Nephron (organoid): Measurements from ENCODE around the gene SUMO3.
"Not testable (repeated sequence)": the region's sequence is repeated elsewhere in the genome, so short reads cannot be mapped to it uniquely, and the experiment has no call there.

ENCODE experiments used
- H3K27ac Mint-ChIP-seq, 3 experiments: 2 replicates each; pipeline ENCODE4 v1.8.0; 2020; ENCODE audit warnings: mixed read lengths in 3 of 3, mild to moderate bottlenecking in 2 of 3, moderate library complexity in 1 of 3
- H3K27me3 Mint-ChIP-seq: 2 replicates; pipeline ENCODE4 v1.8.0; 2021; ENCODE audit warnings: low read depth, mild to moderate bottlenecking, moderate library complexity, mixed read lengths
- H3K36me3 Mint-ChIP-seq: 2 replicates; pipeline ENCODE4 v1.8.0; 2020; ENCODE audit warnings: low read depth, mixed read lengths
- H3K4me1 Mint-ChIP-seq: 2 replicates; pipeline ENCODE4 v1.8.0; 2020; ENCODE audit warnings: mixed read lengths
- H3K4me3 Mint-ChIP-seq, 3 experiments: 2 replicates each; pipeline ENCODE4 v1.8.0; 2020; ENCODE audit warnings: mild to moderate bottlenecking in 3 of 3, mixed read lengths in 3 of 3, moderate library complexity in 2 of 3
- H3K9me3 Mint-ChIP-seq: 2 replicates; pipeline ENCODE4 v1.8.0; 2020; ENCODE audit warnings: mixed read lengths
- TF ChIP-seq, protein P1 (sequence below), 3 experiments: fragments of 200-600 bp; sonication (generic); IDR thresholded peaks; one replicate each; pipeline ENCODE4 v1.5.0; 2021; ENCODE audit warnings: antibody characterized with exemption in 3 of 3; ENCODE audit not compliant: unreplicated experiment in 3 of 3

The SUMO3 gene

DNA sequence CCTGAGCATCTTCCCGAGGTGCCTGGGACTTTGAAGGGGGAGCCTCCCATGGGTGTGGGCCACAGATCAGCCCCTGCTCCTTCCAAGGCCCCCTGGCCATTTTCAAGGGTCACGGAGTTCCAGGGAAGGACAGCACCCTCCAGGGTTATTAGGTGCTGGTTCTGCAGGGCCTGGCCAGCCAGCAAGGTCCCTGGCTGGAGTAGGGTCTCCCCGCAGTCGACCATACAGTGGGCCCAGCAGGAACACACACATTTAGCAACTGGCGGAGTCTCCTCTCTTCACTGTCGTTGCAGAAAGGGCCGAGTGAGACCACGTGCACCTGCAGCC lies 17.7 kb upstream of the SUMO3 start:
- H3K36me3 Mint-ChIP-seq, result no peaks in the 10 kb centered on the region
- H3K4me3 Mint-ChIP-seq, result no peak overlapping the region
- H3K27me3 Mint-ChIP-seq, result peaks cover 12% of the 10 kb centered on the region
- H3K4me1 Mint-ChIP-seq, result no peaks in the 10 kb centered on the region
- H3K27ac Mint-ChIP-seq, result no peak overlapping the region
- no peaks in the 10 kb centered on the region for H3K9me3 Mint-ChIP-seq
- TF ChIP-seq, protein P1, sequence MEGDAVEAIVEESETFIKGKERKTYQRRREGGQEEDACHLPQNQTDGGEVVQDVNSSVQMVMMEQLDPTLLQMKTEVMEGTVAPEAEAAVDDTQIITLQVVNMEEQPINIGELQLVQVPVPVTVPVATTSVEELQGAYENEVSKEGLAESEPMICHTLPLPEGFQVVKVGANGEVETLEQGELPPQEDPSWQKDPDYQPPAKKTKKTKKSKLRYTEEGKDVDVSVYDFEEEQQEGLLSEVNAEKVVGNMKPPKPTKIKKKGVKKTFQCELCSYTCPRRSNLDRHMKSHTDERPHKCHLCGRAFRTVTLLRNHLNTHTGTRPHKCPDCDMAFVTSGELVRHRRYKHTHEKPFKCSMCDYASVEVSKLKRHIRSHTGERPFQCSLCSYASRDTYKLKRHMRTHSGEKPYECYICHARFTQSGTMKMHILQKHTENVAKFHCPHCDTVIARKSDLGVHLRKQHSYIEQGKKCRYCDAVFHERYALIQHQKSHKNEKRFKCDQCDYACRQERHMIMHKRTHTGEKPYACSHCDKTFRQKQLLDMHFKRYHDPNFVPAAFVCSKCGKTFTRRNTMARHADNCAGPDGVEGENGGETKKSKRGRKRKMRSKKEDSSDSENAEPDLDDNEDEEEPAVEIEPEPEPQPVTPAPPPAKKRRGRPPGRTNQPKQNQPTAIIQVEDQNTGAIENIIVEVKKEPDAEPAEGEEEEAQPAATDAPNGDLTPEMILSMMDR (IDR thresholded peaks at IDR 0.05; ENCODE audit: unreplicated experiment in 3 of 3), result no peak

DNA sequence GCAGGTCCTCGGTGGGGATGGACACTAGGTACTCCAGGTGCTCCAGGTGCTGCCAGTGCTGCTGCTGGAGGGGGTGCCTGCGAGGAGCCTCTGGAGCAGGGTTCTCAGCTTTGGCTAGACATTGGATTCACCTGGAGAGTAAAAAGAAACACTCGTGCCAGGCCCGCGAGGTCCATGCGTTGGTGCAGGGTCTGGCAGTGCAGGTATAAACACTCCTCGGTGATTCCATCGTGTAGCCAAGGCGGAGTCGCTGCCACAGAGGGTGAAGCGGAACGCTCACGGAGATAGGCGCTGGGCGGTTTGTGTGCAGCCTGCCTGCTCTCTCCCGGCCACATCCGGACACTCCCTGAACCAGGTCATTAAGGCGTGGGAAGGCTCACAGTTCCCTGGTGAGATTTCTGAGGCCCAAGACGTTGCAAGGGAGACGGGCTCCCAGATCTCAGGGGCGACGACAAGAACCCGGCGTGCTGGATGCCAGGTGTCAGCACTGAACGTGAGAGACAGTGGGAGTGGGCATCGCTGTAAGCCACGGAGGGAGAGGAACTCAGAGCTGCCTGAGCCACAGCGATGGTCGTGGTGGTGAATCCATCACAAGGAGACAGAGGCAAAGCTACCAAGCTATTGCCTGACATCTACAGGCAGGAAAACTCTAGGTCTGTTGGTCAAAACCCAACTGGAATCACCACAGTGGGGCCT lies 17.2 kb upstream of the SUMO3 start:
- H3K4me1 Mint-ChIP-seq, result no peaks in the 10 kb centered on the region
- no peaks in the 10 kb centered on the region for H3K9me3 Mint-ChIP-seq
- TF ChIP-seq, protein P1 (IDR thresholded peaks at IDR 0.05; ENCODE audit: unreplicated experiment in 3 of 3), result no peak
- H3K27me3 Mint-ChIP-seq, result peaks cover 11% of the 10 kb centered on the region
- H3K27ac Mint-ChIP-seq, result no peak overlapping the region
- no peak overlapping the region for H3K4me3 Mint-ChIP-seq
- no peaks in the 10 kb centered on the region for H3K36me3 Mint-ChIP-seq

DNA sequence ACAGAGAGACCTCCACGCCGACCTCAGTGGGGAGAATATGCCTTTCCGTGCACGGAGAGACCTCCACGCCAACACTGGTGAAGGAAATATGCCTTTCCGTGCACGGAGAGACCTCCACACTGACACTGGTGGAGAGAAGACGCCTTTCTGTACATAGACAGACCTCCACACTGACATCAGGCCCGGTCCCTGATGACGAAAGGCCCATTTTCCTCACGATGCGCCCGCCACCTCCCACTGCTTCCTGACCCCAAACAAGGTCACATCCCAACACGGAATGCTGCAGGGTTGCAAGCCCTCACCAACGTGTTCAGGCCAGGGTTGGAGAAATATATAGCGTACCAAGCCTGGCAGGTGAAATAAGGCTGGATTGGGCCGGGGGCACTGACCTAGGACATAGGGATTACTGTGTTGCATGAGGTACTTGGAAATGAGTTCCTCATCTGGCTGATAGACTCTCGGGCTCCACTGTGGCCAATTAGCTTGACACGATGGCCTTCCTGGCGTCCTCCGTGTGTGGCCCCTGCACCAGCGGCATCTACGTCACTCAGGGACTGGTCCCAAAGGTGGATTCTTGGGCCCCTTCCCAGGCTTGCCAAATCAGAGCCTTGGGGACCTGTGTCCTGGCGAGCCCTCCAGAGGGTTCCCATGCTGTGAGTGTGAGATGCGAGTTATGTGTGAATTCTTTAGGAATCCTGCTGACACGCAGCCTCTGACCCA lies 16.5 kb upstream of the SUMO3 start:
- Mint-ChIP-seq H3K36me3 (no peaks in the 10 kb centered on the region), H3K4me3 (no peak overlapping the region), H3K27ac (no peak overlapping the region), H3K4me1 (no peaks in the 10 kb centered on the region), H3K9me3 (peaks cover 4% of the 10 kb centered on the region), H3K27me3 (peaks cover 11% of the 10 kb centered on the region)
- TF ChIP-seq, protein P1 (IDR thresholded peaks at IDR 0.05; ENCODE audit: unreplicated experiment in 3 of 3), result no peak

DNA sequence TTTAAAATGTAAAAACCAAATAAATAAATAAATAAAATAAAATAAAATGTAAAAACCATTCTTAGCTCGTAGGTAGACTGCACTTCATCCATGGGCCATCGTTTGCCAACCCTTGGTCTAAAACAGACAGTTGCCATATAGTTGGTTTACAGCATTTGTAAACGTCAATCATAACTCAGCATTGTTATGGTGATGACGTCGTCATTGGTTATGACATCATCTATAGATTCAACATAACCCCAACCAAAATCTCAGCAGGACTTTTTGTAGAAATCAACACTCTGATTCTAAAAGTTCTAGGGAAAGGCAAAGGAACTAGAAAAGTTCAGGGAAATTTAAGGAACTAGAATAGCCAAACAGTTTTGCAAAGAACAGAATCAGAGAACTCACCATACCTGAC lies 15.8 kb upstream of the SUMO3 start:
- no peak overlapping the region for H3K4me3 Mint-ChIP-seq

DNA sequence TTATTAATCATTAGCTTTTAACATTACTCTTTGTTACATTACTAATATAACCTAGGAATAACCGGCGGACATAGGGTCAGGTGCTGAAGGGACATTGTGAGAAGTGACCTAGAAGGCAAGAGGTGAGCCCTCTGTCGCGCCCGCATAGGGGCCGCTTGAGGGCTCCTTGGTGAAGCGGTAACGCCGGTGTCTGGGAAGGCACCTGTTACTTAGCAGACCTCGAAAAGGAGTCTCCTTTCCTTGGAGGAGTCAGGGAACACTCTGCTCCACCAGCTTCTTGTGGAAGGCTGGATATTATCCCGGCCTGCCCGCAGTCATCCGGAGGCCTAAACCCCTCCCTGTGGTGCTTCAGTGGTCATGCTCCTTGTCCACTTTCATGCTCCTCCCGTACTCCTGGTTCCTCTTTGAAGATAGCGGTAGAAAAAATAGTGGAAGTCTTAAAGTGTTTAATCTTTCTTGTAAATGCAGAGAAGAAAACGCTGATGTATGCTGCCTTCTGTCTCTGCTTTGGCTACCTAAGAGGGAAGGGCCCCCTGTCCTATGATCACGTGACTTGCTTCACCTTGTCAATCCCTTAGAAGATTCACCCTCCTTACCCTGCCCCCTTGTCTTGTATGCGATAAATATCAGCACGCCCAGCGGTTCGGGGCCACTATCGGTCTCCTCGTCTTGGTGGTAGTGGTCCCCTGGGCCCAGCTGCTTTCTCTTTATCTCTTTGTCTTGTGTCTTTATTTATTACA lies 14.8 kb upstream of the SUMO3 start:
- H3K27me3 Mint-ChIP-seq, result peaks cover 18% of the 10 kb centered on the region
- H3K9me3 Mint-ChIP-seq, result peaks cover 18% of the 10 kb centered on the region
- H3K4me1 Mint-ChIP-seq, H3K36me3 Mint-ChIP-seq, H3K27ac Mint-ChIP-seq, H3K4me3 Mint-ChIP-seq: not testable (repeated sequence)

More for the DNA sequence above, 15.8 kb upstream of the SUMO3 start:
- H3K36me3 Mint-ChIP-seq, result peaks cover 1% of the 10 kb centered on the region
- no peaks in the 10 kb centered on the region for H3K4me1 Mint-ChIP-seq
- H3K27me3 Mint-ChIP-seq, result peaks cover 8% of the 10 kb centered on the region
- peaks cover 8% of the 10 kb centered on the region for H3K9me3 Mint-ChIP-seq
- TF ChIP-seq, protein P1 (IDR thresholded peaks at IDR 0.05; ENCODE audit: unreplicated experiment in 3 of 3), result no peak
- no peak overlapping the region for H3K27ac Mint-ChIP-seq

DNA sequence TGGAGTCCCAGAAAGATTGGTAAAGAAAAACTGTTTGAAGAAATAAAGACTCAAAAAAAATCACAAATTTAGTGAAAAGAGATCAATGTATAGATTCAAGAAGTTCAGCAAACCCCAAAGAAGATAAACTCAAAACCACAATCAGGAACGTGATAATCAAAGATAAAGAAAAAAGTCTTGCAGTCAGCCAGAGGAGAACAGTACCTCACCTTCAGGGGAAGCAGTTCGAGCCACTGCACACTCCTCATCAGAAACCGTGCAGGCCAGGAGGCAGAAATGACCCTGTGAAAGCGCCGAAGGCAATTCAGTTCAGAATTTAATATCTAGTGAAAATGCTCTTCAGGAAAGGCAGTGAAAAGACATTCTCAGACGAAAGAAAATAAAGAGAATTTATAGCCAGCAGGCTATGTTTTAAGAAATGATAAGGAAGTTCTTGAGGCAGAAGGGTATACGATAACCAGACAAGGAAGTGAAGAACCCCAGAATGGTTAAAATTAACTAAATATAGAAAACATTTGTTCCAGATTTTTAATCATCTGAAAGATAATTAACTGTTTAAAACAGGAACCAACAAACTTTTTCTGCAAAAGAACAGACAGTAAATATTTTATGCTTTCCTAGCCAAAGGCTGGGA lies 13.5 kb upstream of the SUMO3 start:
- Mint-ChIP-seq H3K4me1 (no peaks in the 10 kb centered on the region), H3K36me3 (peaks cover 9% of the 10 kb centered on the region), H3K27me3 (peaks cover 19% of the 10 kb centered on the region), H3K4me3 (no peak overlapping the region), H3K9me3 (peaks cover 26% of the 10 kb centered on the region), H3K27ac (no peak overlapping the region)
- TF ChIP-seq, protein P1 (IDR thresholded peaks at IDR 0.05; ENCODE audit: unreplicated experiment in 3 of 3), result no peak
